PC-9 (cell line): ENCODE results near the gene CST8.

Experiments
- CTCF ChIP-seq: fragments of 200-600 bp; sonication (generic); conservative IDR thresholded peaks from 2 replicates; pipeline ENCODE4 v1.6.1; 2017; ENCODE audit warnings: mixed run types, antibody characterized with exemption, mild to moderate bottlenecking, moderate library complexity
- EZH2 ChIP-seq: fragments of 200-600 bp; sonication (generic); IDR thresholded peaks from 2 replicates; pipeline ENCODE4 v1.8.0; 2017; ENCODE audit warnings: antibody characterized with exemption, low read depth

GRCh38 chr20:23508449-23509229 lies 17.7 kb downstream of the CST8 start:
- TF ChIP-seq EZH2 (no peak), CTCF (no peak)
